ENCODE data around the gene MTFR2.

MTFR2 gene

GRCh38 chr6:136213853-136214252, 36.3 kb downstream of the MTFR2 start:
- H3K4me3 ChIP-seq (ENCODE audit: low read depth, low read length): no peak overlapping the region
- no peaks in the 10 kb centered on the region for H3K36me3 ChIP-seq (ENCODE audit: insufficient read depth, low read length)
- H2AFZ ChIP-seq (ENCODE audit: low read length, unreplicated experiment): no peak overlapping the region
- no peaks in the 10 kb centered on the region for H3K79me2 ChIP-seq (ENCODE audit: control insufficient read depth, insufficient read depth, low read length, unreplicated experiment)
- H3K4me1 ChIP-seq (ENCODE audit: control insufficient read depth, insufficient read depth, low read length, unreplicated experiment): no peaks in the 10 kb centered on the region
- no peak overlapping the region for H3K27ac ChIP-seq (ENCODE audit: low read depth, low read length)
- H3K27me3 ChIP-seq (ENCODE audit: insufficient read depth, low read length): no peaks in the 10 kb centered on the region

- H2AFZ ChIP-seq (ENCODE audit: low read length, unreplicated experiment): no peak overlapping the region
- H3K4me3 ChIP-seq (ENCODE audit: low read depth, low read length): no peak overlapping the region
- H3K36me3 ChIP-seq (ENCODE audit: insufficient read depth, low read length): no peaks in the 10 kb centered on the region
- no peak overlapping the region for H3K27ac ChIP-seq (ENCODE audit: low read depth, low read length)
- H3K27me3 ChIP-seq (ENCODE audit: insufficient read depth, low read length): no peaks in the 10 kb centered on the region
- no peaks in the 10 kb centered on the region for H3K79me2 ChIP-seq (ENCODE audit: control insufficient read depth, insufficient read depth, low read length, unreplicated experiment)
- H3K4me1 ChIP-seq (ENCODE audit: control insufficient read depth, insufficient read depth, low read length, unreplicated experiment): no peaks in the 10 kb centered on the region
Measured at GRCh38 chr6:136213012-136213539, 37.0 kb downstream of the MTFR2 start.

GRCh38 chr6:136212608-136213007, 37.5 kb downstream of the MTFR2 start:
- Histone ChIP-seq H3K36me3 (ENCODE audit: insufficient read depth, low read length) (no peaks in the 10 kb centered on the region), H3K79me2 (ENCODE audit: control insufficient read depth, insufficient read depth, low read length, unreplicated experiment) (no peaks in the 10 kb centered on the region), H2AFZ (ENCODE audit: low read length, unreplicated experiment) (no peak overlapping the region), H3K27ac (ENCODE audit: low read depth, low read length) (no peak overlapping the region), H3K4me3 (ENCODE audit: low read depth, low read length) (no peak overlapping the region), H3K27me3 (ENCODE audit: insufficient read depth, low read length) (no peaks in the 10 kb centered on the region), H3K4me1 (ENCODE audit: control insufficient read depth, insufficient read depth, low read length, unreplicated experiment) (no peaks in the 10 kb centered on the region)

GRCh38 chr6:136210398-136211165, 39.5 kb downstream of the MTFR2 start:
- no peak overlapping the region for H2AFZ ChIP-seq (ENCODE audit: low read length, unreplicated experiment)
- no peak overlapping the region for H3K4me3 ChIP-seq (ENCODE audit: low read depth, low read length)
- no peaks in the 10 kb centered on the region for H3K4me1 ChIP-seq (ENCODE audit: control insufficient read depth, insufficient read depth, low read length, unreplicated experiment)
- H3K27ac ChIP-seq (ENCODE audit: low read depth, low read length): no peak overlapping the region
- H3K27me3 ChIP-seq (ENCODE audit: insufficient read depth, low read length): no peaks in the 10 kb centered on the region
- H3K79me2 ChIP-seq (ENCODE audit: control insufficient read depth, insufficient read depth, low read length, unreplicated experiment): no peaks in the 10 kb centered on the region
- no peaks in the 10 kb centered on the region for H3K36me3 ChIP-seq (ENCODE audit: insufficient read depth, low read length)

GRCh38 chr6:136209496-136209895, 40.6 kb downstream of the MTFR2 start:
- Histone ChIP-seq H3K27me3 (ENCODE audit: insufficient read depth, low read length) (no peaks in the 10 kb centered on the region), H3K36me3 (ENCODE audit: insufficient read depth, low read length) (no peaks in the 10 kb centered on the region), H2AFZ (ENCODE audit: low read length, unreplicated experiment) (no peak overlapping the region), H3K4me3 (ENCODE audit: low read depth, low read length) (no peak overlapping the region), H3K4me1 (ENCODE audit: control insufficient read depth, insufficient read depth, low read length, unreplicated experiment) (no peaks in the 10 kb centered on the region), H3K27ac (ENCODE audit: low read depth, low read length) (no peak overlapping the region), H3K79me2 (ENCODE audit: control insufficient read depth, insufficient read depth, low read length, unreplicated experiment) (no peaks in the 10 kb centered on the region)

- H3K27ac ChIP-seq (ENCODE audit: low read depth, low read length): no peak overlapping the region
- no peaks in the 10 kb centered on the region for H3K36me3 ChIP-seq (ENCODE audit: insufficient read depth, low read length)
- no peaks in the 10 kb centered on the region for H3K4me1 ChIP-seq (ENCODE audit: control insufficient read depth, insufficient read depth, low read length, unreplicated experiment)
- H2AFZ ChIP-seq (ENCODE audit: low read length, unreplicated experiment): no peak overlapping the region
- H3K4me3 ChIP-seq (ENCODE audit: low read depth, low read length): no peak overlapping the region
- H3K79me2 ChIP-seq (ENCODE audit: control insufficient read depth, insufficient read depth, low read length, unreplicated experiment): no peaks in the 10 kb centered on the region
- H3K27me3 ChIP-seq (ENCODE audit: insufficient read depth, low read length): no peaks in the 10 kb centered on the region
Measured at GRCh38 chr6:136208783-136209182, 41.3 kb downstream of the MTFR2 start.

GRCh38 chr6:136201732-136202131, 48.4 kb downstream of the MTFR2 start:
- H2AFZ ChIP-seq (ENCODE audit: low read length, unreplicated experiment): no peak overlapping the region
- H3K79me2 ChIP-seq (ENCODE audit: control insufficient read depth, insufficient read depth, low read length, unreplicated experiment): no peaks in the 10 kb centered on the region
- no peaks in the 10 kb centered on the region for H3K36me3 ChIP-seq (ENCODE audit: insufficient read depth, low read length)
- H3K4me1 ChIP-seq (ENCODE audit: control insufficient read depth, insufficient read depth, low read length, unreplicated experiment): no peaks in the 10 kb centered on the region
- no peak overlapping the region for H3K4me3 ChIP-seq (ENCODE audit: low read depth, low read length)
- H3K27me3 ChIP-seq (ENCODE audit: insufficient read depth, low read length): no peaks in the 10 kb centered on the region
- no peak overlapping the region for H3K27ac ChIP-seq (ENCODE audit: low read depth, low read length)

- Histone ChIP-seq H3K27ac (ENCODE audit: low read depth, low read length) (no peak overlapping the region), H3K4me3 (ENCODE audit: low read depth, low read length) (no peak overlapping the region), H3K4me1 (ENCODE audit: control insufficient read depth, insufficient read depth, low read length, unreplicated experiment) (no peaks in the 10 kb centered on the region), H2AFZ (ENCODE audit: low read length, unreplicated experiment) (no peak overlapping the region), H3K27me3 (ENCODE audit: insufficient read depth, low read length) (no peaks in the 10 kb centered on the region), H3K36me3 (ENCODE audit: insufficient read depth, low read length) (no peaks in the 10 kb centered on the region), H3K79me2 (ENCODE audit: control insufficient read depth, insufficient read depth, low read length, unreplicated experiment) (no peaks in the 10 kb centered on the region)
Measured at GRCh38 chr6:136192902-136193301, 57.2 kb downstream of the MTFR2 start.

GRCh38 chr6:136191606-136192312, 58.4 kb downstream of the MTFR2 start:
- H3K36me3 ChIP-seq (ENCODE audit: insufficient read depth, low read length): no peaks in the 10 kb centered on the region
- H3K79me2 ChIP-seq (ENCODE audit: control insufficient read depth, insufficient read depth, low read length, unreplicated experiment): no peaks in the 10 kb centered on the region
- H3K27ac ChIP-seq (ENCODE audit: low read depth, low read length): no peak overlapping the region
- H3K27me3 ChIP-seq (ENCODE audit: insufficient read depth, low read length): no peaks in the 10 kb centered on the region
- H3K4me1 ChIP-seq (ENCODE audit: control insufficient read depth, insufficient read depth, low read length, unreplicated experiment): no peaks in the 10 kb centered on the region
- H2AFZ ChIP-seq (ENCODE audit: low read length, unreplicated experiment): no peak overlapping the region
- no peak overlapping the region for H3K4me3 ChIP-seq (ENCODE audit: low read depth, low read length)

- Histone ChIP-seq H3K27me3 (ENCODE audit: insufficient read depth, low read length) (no peaks in the 10 kb centered on the region), H3K79me2 (ENCODE audit: control insufficient read depth, insufficient read depth, low read length, unreplicated experiment) (no peaks in the 10 kb centered on the region), H3K4me1 (ENCODE audit: control insufficient read depth, insufficient read depth, low read length, unreplicated experiment) (no peaks in the 10 kb centered on the region), H3K36me3 (ENCODE audit: insufficient read depth, low read length) (no peaks in the 10 kb centered on the region), H3K4me3 (ENCODE audit: low read depth, low read length) (no peak overlapping the region), H3K27ac (ENCODE audit: low read depth, low read length) (no peak overlapping the region), H2AFZ (ENCODE audit: low read length, unreplicated experiment) (no peak overlapping the region)
Measured at GRCh38 chr6:136189104-136189503, 61.0 kb downstream of the MTFR2 start.

- Histone ChIP-seq H3K27ac (ENCODE audit: low read depth, low read length) (no peak overlapping the region), H3K36me3 (ENCODE audit: insufficient read depth, low read length) (no peaks in the 10 kb centered on the region), H3K79me2 (ENCODE audit: control insufficient read depth, insufficient read depth, low read length, unreplicated experiment) (no peaks in the 10 kb centered on the region), H2AFZ (ENCODE audit: low read length, unreplicated experiment) (no peak overlapping the region), H3K4me3 (ENCODE audit: low read depth, low read length) (no peak overlapping the region), H3K4me1 (ENCODE audit: control insufficient read depth, insufficient read depth, low read length, unreplicated experiment) (no peaks in the 10 kb centered on the region), H3K27me3 (ENCODE audit: insufficient read depth, low read length) (no peaks in the 10 kb centered on the region)
Measured at GRCh38 chr6:136188486-136188885, 61.6 kb downstream of the MTFR2 start.

Data from ACC112 (cell line).